T-cell (primary cell): ENCODE results near the gene RNF212. TPM values are rescaled to one million over a fixed set of nuclear protein-coding genes. Genes with fewer than 3 reads are reported as not detected.
A peak's percentile ranks its signal among the peaks of the same experiment; 100 is the strongest.
"Not testable (repeated sequence)": the region's sequence is repeated elsewhere in the genome, so short reads cannot be mapped to it uniquely, and the experiment has no call there.

Source experiments
- ATAC-seq, 4 experiments: fragments of 200-7000 bp in 3 of 4; fragments of 150-1000 bp in 1 of 4; cut with Tn5 transposase; replicated peaks in 1 of 4; 1 replicate in 3 of 4; 2 replicates in 1 of 4; pipeline ENCODE4 v1.10.0; 2021; ENCODE audit warnings: moderate library complexity in 3 of 4, mild to moderate bottlenecking in 2 of 4, moderate number of reproducible peaks in 1 of 4
- CTCF ChIA-PET, 2 donors: fragments of 300-600 bp; sonication (Branson Sonifier 250); formaldehyde crosslinking; loops; one replicate each; lab custom pipeline; 2022; ENCODE audit warnings: antibody characterized with exemption in 2 of 2; lab: Charles Lee
- POLR2A ChIA-PET, 2 donors: fragments of 300-600 bp; sonication (Branson Sonifier 250); formaldehyde crosslinking; loops; one replicate each; lab custom pipeline; 2022; ENCODE audit warnings: antibody characterized with exemption in 2 of 2; lab: Charles Lee
- DNase-seq, 35 experiments: peaks; one replicate each; pipeline versions ENCODE4 v3.0.0 to v3.0.0-alpha.2; 2013 to 2023
- H3K27ac ChIP-seq: one replicate; pipeline ENCODE4 v1.5.1; 2013; ENCODE audit warnings: low read length
- H3K27me3 ChIP-seq, 2 experiments: replicated peaks in 1 of 2; 1 replicate in 1 of 2; 2 replicates in 1 of 2; pipeline versions ENCODE4 v1.6.1 to v1.7.0; 2013; ENCODE audit warnings: low read length in 1 of 2, mixed read lengths in 1 of 2; ENCODE audit not compliant: control insufficient read depth in 2 of 2, insufficient read depth in 2 of 2; ENCODE audit errors: extremely low read depth in 1 of 2
- H3K36me3 ChIP-seq, 2 donors: 1 replicate in 1 of 2; 2 replicates in 1 of 2; pipeline versions ENCODE4 v1.6.1 to v1.7.0; 2013; ENCODE audit warnings: low read length in 1 of 2; ENCODE audit not compliant: control insufficient read depth in 2 of 2, insufficient read depth in 1 of 2; ENCODE audit errors: extremely low read depth in 1 of 2
- H3K4me1 ChIP-seq, 2 experiments: 1 replicate in 1 of 2; 2 replicates in 1 of 2; pipeline versions ENCODE4 v1.6.1 to v1.7.0; 2013; ENCODE audit warnings: low read length in 2 of 2, mixed read lengths in 1 of 2; ENCODE audit not compliant: insufficient read depth in 2 of 2, control insufficient read depth in 1 of 2; ENCODE audit errors: extremely low read depth in 1 of 2
- H3K4me3 ChIP-seq, 2 donors: 1 replicate in 1 of 2; 2 replicates in 1 of 2; pipeline versions ENCODE4 v1.5.1 to v1.7.0; 2013; ENCODE audit warnings: mild to moderate bottlenecking in 2 of 2, low read length in 1 of 2, moderate library complexity in 1 of 2; ENCODE audit not compliant: control insufficient read depth in 1 of 2; ENCODE audit errors: extremely low read depth in 1 of 2
- H3K9me3 ChIP-seq: 2 replicates; pipeline ENCODE4 v1.7.0; 2013
- H3K27ac Mint-ChIP-seq, 2 donors: one replicate each; pipeline ENCODE4 v1.8.0; 2020 to 2021; ENCODE audit warnings: mild to moderate bottlenecking in 2 of 2, mixed read lengths in 2 of 2
- H3K27me3 Mint-ChIP-seq, 2 donors: one replicate each; pipeline ENCODE4 v1.8.0; 2021 to 2022; ENCODE audit warnings: mixed read lengths in 2 of 2
- H3K36me3 Mint-ChIP-seq: one replicate; pipeline ENCODE4 v1.8.0; 2021; ENCODE audit warnings: mixed read lengths
- H3K4me1 Mint-ChIP-seq, 3 donors: one replicate each; pipeline ENCODE4 v1.8.0; 2020 to 2022; ENCODE audit warnings: mixed read lengths in 3 of 3, mild to moderate bottlenecking in 1 of 3
- H3K4me3 Mint-ChIP-seq, 3 donors: one replicate each; pipeline ENCODE4 v1.8.0; 2020 to 2022; ENCODE audit warnings: mild to moderate bottlenecking in 3 of 3, mixed read lengths in 3 of 3, moderate library complexity in 3 of 3
- H3K9me3 Mint-ChIP-seq, 3 donors: one replicate each; pipeline ENCODE4 v1.8.0; 2020 to 2022; ENCODE audit warnings: mixed read lengths in 3 of 3
- WGBS: methylation state at CpG from one replicate; pipeline ENCODE4 v1.1.5; 2013; ENCODE audit warnings: missing lambda C conversion rate; ENCODE audit not compliant: insufficient coverage; 5-methylcytosine and 5-hydroxymethylcytosine counted together
- total RNA-seq, 35 experiments: library from RNA in 6 of 35; stranded (reverse) in 6 of 35; fragments of 120-200 nt in 1 of 35; gene quantifications; one replicate each; pipeline versions ENCODE4 v1.2.1 to v1.2.4 and lab custom pipeline; 2013 to 2026

The RNF212 gene
- total RNA-seq, 5 donors from 2014 or later (not counting 1 experiment from before 2014, with no cell fraction given): 3.0 to 5.3 (median 3.9) TPM

GRCh38 chr4:1055243-1055701 is 58.1 kb downstream of the RNF212 start:
- H3K9me3 Mint-ChIP-seq: not testable (repeated sequence)
- POLR2A ChIA-PET: interaction anchor here in 1 of 2 donors (0.8 kb wide), 1 partner anchor 581 kb away, joined by 4 read pairs; no protein-coding TSS in a partner anchor

GRCh38 chr4:1054696-1055242 is 58.6 kb downstream of the RNF212 start:
- CTCF ChIA-PET, ATAC-seq, H3K9me3 Mint-ChIP-seq, H3K4me3 ChIP-seq, H3K4me3 Mint-ChIP-seq, H3K9me3 ChIP-seq, POLR2A ChIA-PET, H3K27ac Mint-ChIP-seq, H3K36me3 ChIP-seq, DNase-seq, H3K36me3 Mint-ChIP-seq, H3K27me3 Mint-ChIP-seq, H3K27ac ChIP-seq: not testable (repeated sequence)
- 100% methylated on average over 3 of the region's 11 CpGs for WGBS
- H3K4me1 Mint-ChIP-seq: peaks cover 12 to 19% (median 15%) of the 10 kb centered on the region in 3 donors
- Histone ChIP-seq H3K27me3 (peaks cover 0 to 36% of the 10 kb centered on the region in 2 experiments), H3K4me1 (peaks cover 0 to 18% of the 10 kb centered on the region in 2 experiments)

More at GRCh38 chr4:1055243-1055701, 58.1 kb downstream of the RNF212 start:
- DNase-seq (peak in 2 of 35 experiments; percentile 4 to 15), ATAC-seq (peak; percentile 29 to 52 (median 49))
- Mint-ChIP-seq H3K27ac (peak overlapping the region; percentile 93 to 96), H3K4me1 (peaks cover 12 to 19% (median 15%) of the 10 kb centered on the region in 3 donors), H3K4me3 (peak overlapping the region; percentile 71 to 79 (median 78))
- not testable (repeated sequence) for H3K9me3 ChIP-seq, H3K36me3 ChIP-seq, H3K27me3 Mint-ChIP-seq, H3K36me3 Mint-ChIP-seq
- H3K27me3 ChIP-seq: peaks cover 0 to 39% of the 10 kb centered on the region in 2 experiments
- 53% methylated on average over 11 of the region's 13 CpGs for WGBS
- H3K4me1 ChIP-seq: peaks cover 0 to 18% of the 10 kb centered on the region in 2 experiments
- H3K27ac ChIP-seq: peak overlapping the region; percentile 87
- CTCF ChIA-PET: interaction anchor here in 1 of 2 donors (1.0 kb wide), 1 partner anchor 123 kb away, joined by 3 read pairs; the partner anchor contains the start of genes GAK and TMEM175
- H3K4me3 ChIP-seq: peak overlapping the region; percentile 62 to 68

- DNase-seq, H3K4me3 ChIP-seq, H3K27ac ChIP-seq, H3K9me3 Mint-ChIP-seq, ATAC-seq, H3K27me3 Mint-ChIP-seq, H3K4me3 Mint-ChIP-seq, CTCF ChIA-PET, H3K9me3 ChIP-seq, H3K36me3 Mint-ChIP-seq, H3K36me3 ChIP-seq, H3K27ac Mint-ChIP-seq: not testable (repeated sequence)
- POLR2A ChIA-PET: interaction anchor here in 1 of 2 donors (0.7 kb wide), 1 partner anchor 59 kb away, joined by 8 read pairs; no protein-coding TSS in a partner anchor
- peaks cover 0 to 18% of the 10 kb centered on the region in 2 experiments for H3K4me1 ChIP-seq
- peaks cover 0 to 39% of the 10 kb centered on the region in 2 experiments for H3K27me3 ChIP-seq
- WGBS: 89% methylated on average over 3 of the region's 7 CpGs
- peaks cover 12 to 19% (median 15%) of the 10 kb centered on the region in 3 donors for H3K4me1 Mint-ChIP-seq
Measured at GRCh38 chr4:1053891-1054290, 59.5 kb downstream of the RNF212 start.

- no peaks in the 10 kb centered on the region for H3K9me3 Mint-ChIP-seq
- H3K9me3 ChIP-seq: no peaks in the 10 kb centered on the region
- H3K27ac ChIP-seq: no peak overlapping the region
- H3K36me3 Mint-ChIP-seq: no peaks in the 10 kb centered on the region
- H3K36me3 ChIP-seq: no peaks in the 10 kb centered on the region
- H3K4me3 ChIP-seq: no peak overlapping the region
- ATAC-seq (no peak), DNase-seq (no peak)
- peaks cover 12 to 19% (median 15%) of the 10 kb centered on the region in 3 donors for H3K4me1 Mint-ChIP-seq
- 82% methylated on average over 22 of the region's 24 CpGs for WGBS
- peaks cover 10 to 11% of the 10 kb centered on the region in 2 donors for H3K27me3 Mint-ChIP-seq
- no peak overlapping the region for H3K27ac Mint-ChIP-seq
- POLR2A ChIA-PET: interaction anchor here in 1 of 2 donors (0.7 kb wide), 1 partner anchor 58 kb away, joined by 8 read pairs; no protein-coding TSS in a partner anchor
- CTCF ChIA-PET: no interaction called here
- peaks cover 0 to 42% of the 10 kb centered on the region in 2 experiments for H3K27me3 ChIP-seq
- H3K4me1 ChIP-seq: peaks cover 0 to 18% of the 10 kb centered on the region in 2 experiments
- no peak overlapping the region for H3K4me3 Mint-ChIP-seq
Measured at GRCh38 chr4:1053080-1053661, 60.2 kb downstream of the RNF212 start.

- peaks cover 0 to 18% of the 10 kb centered on the region in 2 experiments for H3K4me1 ChIP-seq
- H3K36me3 ChIP-seq: no peaks in the 10 kb centered on the region
- POLR2A ChIA-PET: no interaction called here
- ATAC-seq (no peak), DNase-seq (no peak)
- Mint-ChIP-seq H3K27ac (no peak overlapping the region), H3K27me3 (peaks cover 17 to 19% of the 10 kb centered on the region in 2 donors), H3K36me3 (no peaks in the 10 kb centered on the region), H3K4me1 (peaks cover 12 to 25% (median 17%) of the 10 kb centered on the region in 3 donors), H3K4me3 (peak overlapping the region in 1 of 3 donors; percentile 29), H3K9me3 (no peaks in the 10 kb centered on the region)
- no peak overlapping the region for H3K27ac ChIP-seq
- peaks cover 0 to 48% of the 10 kb centered on the region in 2 experiments for H3K27me3 ChIP-seq
- H3K9me3 ChIP-seq: no peaks in the 10 kb centered on the region
- CTCF ChIA-PET: no interaction called here
- 74% methylated on average over 12 of the region's 15 CpGs for WGBS
- no peak overlapping the region for H3K4me3 ChIP-seq
Measured at GRCh38 chr4:1052231-1052671, 61.1 kb downstream of the RNF212 start.

GRCh38 chr4:1051472-1051871 is 61.9 kb downstream of the RNF212 start:
- Mint-ChIP-seq H3K27me3 (peaks cover 21 to 24% of the 10 kb centered on the region in 2 donors), H3K4me3 (no peak overlapping the region), H3K9me3 (no peaks in the 10 kb centered on the region), H3K4me1 (peaks cover 14 to 22% (median 16%) of the 10 kb centered on the region in 3 donors), H3K36me3 (no peaks in the 10 kb centered on the region), H3K27ac (no peak overlapping the region)
- Histone ChIP-seq H3K9me3 (no peaks in the 10 kb centered on the region), H3K27ac (no peak overlapping the region), H3K36me3 (no peaks in the 10 kb centered on the region), H3K4me1 (peaks cover 0 to 14% of the 10 kb centered on the region in 2 experiments), H3K4me3 (no peak overlapping the region), H3K27me3 (peaks cover 0 to 56% of the 10 kb centered on the region in 2 experiments)
- WGBS: 80% methylated on average over 1 of the region's 9 CpGs
- no peak for ATAC-seq
- ChIA-PET CTCF (no interaction called here), POLR2A (no interaction called here)
- no peak for DNase-seq
